Islet precursor cell (in vitro differentiated cells): ENCODE results near the gene PPP1R12C.

Source experiments
- DNase-seq: peaks from one replicate; pipeline ENCODE4 v3.0.0-alpha.2; 2018

Gene PPP1R12C

DNA sequence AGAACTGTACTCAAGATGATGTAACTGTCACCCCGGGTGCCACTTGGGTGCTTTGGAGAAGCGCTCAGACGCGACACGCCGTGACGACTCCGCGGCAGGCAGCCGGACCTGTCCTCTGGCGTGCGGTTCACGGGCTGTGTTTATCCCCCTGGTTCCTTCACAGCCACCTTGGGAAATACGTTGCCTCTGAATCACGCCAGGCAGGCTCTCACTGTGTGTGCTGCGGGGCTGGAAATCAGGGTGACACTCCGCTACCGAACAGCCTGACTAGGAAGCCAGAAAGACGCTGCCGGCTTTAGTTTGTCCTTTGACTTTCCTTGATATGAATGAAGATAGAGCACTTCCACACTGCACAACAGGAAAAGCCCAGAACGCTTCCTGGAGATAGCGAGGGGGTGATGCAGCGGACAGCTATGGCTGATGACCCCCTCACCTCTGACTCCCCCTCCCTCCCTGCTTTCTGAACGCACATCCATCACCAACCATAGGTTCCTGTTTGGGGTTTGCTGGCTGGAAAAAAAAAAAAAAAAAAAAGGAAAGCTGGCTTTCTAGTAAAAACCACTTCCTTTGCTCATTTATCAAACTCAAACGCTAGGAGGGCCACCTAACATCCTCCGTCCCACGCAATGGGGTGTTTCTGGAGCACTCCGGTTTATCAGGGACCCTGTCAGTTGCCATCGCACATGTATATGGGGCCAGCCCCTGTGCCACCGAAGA is 75.7 kb downstream of the PPP1R12C start:
- no peak for DNase-seq

DNA sequence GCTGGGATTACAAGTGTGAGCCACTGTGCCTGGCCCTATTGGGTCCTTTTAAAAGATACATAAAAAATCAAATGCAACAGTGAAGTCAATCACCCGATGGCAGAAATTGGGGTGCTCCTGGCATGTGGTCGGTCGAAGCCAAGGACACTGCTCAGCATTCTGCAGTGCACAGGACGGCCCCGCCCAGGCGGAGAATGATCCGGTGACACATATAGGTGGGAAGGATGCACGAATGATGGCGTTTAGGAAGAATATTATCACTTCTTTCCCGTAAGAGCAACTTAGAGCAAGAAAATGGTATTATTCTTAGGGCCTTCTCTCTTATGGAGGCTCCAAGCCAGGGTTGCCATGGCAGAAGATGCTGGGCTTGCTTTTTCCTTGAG is 76.2 kb downstream of the PPP1R12C start:
- DNase-seq, result no peak
